GM18909 (cell line): ENCODE data around the gene DNM3.

Source experiments
- ATAC-seq: cut with Tn5 transposase; IDR thresholded peaks from one replicate; pipeline ENCODE4 v1.9.1; 2021; ENCODE audit warnings: mild to moderate bottlenecking; ENCODE audit not compliant: unreplicated experiment, poor library complexity

The DNM3 gene

GRCh38 chr1:172455451-172455850, 614.2 kb downstream of the DNM3 start:
- ATAC-seq: no peak

- ATAC-seq: no peak
Observed at GRCh38 chr1:172456344-172456769, 615.1 kb downstream of the DNM3 start.

- no peak for ATAC-seq
Observed at GRCh38 chr1:172457479-172458130, 616.3 kb downstream of the DNM3 start.

- no peak for ATAC-seq
Observed at GRCh38 chr1:172460177-172460576, 618.9 kb downstream of the DNM3 start.

GRCh38 chr1:172460887-172461315, 619.6 kb downstream of the DNM3 start:
- ATAC-seq: no peak
